AG08396 (cell line): Measurements from ENCODE around the gene GCAT.

Experiments used
- DNase-seq: peaks from one replicate; pipeline ENCODE4 v3.0.0; 2012; ENCODE audit warnings: low spot score, mixed read lengths

GCAT gene

GRCh38 chr22:37807410-37808293, at the start of gene GCAT:
Gene GCAT, plus strand, starts transcription at chr22:37807934. Its CDS starts 34 bp downstream, at chr22:37807968.
- peak; percentile 99 for DNase-seq

- no peak for DNase-seq
Observed at GRCh38 chr22:37758694-37759093, 49.0 kb upstream of the GCAT start.

- no peak for DNase-seq
Observed at GRCh38 chr22:37759281-37759680, 48.5 kb upstream of the GCAT start.

GRCh38 chr22:37760152-37760551, 47.6 kb upstream of the GCAT start:
- no peak for DNase-seq

- DNase-seq: no peak
Observed at GRCh38 chr22:37762389-37762836, 45.3 kb upstream of the GCAT start.

GRCh38 chr22:37763012-37763411, 44.7 kb upstream of the GCAT start:
- DNase-seq: no peak

- no peak for DNase-seq
Observed at GRCh38 chr22:37763652-37764051, 44.1 kb upstream of the GCAT start.

- DNase-seq: no peak
Observed at GRCh38 chr22:37764622-37765021, 43.1 kb upstream of the GCAT start.

GRCh38 chr22:37765498-37765897, 42.2 kb upstream of the GCAT start:
- DNase-seq: no peak

- DNase-seq: no peak
Observed at GRCh38 chr22:37765953-37766576, 41.7 kb upstream of the GCAT start.

GRCh38 chr22:37768273-37768672, 39.5 kb upstream of the GCAT start:
- no peak for DNase-seq

- DNase-seq: no peak
Observed at GRCh38 chr22:37769056-37769455, 38.7 kb upstream of the GCAT start.

- no peak for DNase-seq
Observed at GRCh38 chr22:37771081-37771480, 36.7 kb upstream of the GCAT start.

- no peak for DNase-seq
Observed at GRCh38 chr22:37771702-37772427, 35.9 kb upstream of the GCAT start.

GRCh38 chr22:37774728-37775127, 33.0 kb upstream of the GCAT start:
- DNase-seq: no peak

GRCh38 chr22:37775785-37776638, 31.7 kb upstream of the GCAT start:
- peak; percentile 72 for DNase-seq

GRCh38 chr22:37776639-37777005, 31.1 kb upstream of the GCAT start:
- DNase-seq: no peak

GRCh38 chr22:37777122-37777687, 30.5 kb upstream of the GCAT start:
- DNase-seq: peak; percentile 75

- no peak for DNase-seq
Observed at GRCh38 chr22:37778370-37779009, 29.2 kb upstream of the GCAT start.

- DNase-seq: no peak
Observed at GRCh38 chr22:37781434-37782059, 26.2 kb upstream of the GCAT start.
